Adrenal gland (tissue), 12 donors: ENCODE measurements around the gene FOSB. TPM values are rescaled to one million over a fixed set of nuclear protein-coding genes. Genes with fewer than 3 reads are reported as not detected.
A peak's percentile ranks its signal among the peaks of the same experiment; 100 is the strongest.

ENCODE experiments used
- DNase-seq, 7 donors: peaks; one replicate each; pipeline ENCODE4 v3.0.0-alpha.2; 2019 to 2020
- H3K27ac ChIP-seq, 5 donors: fragments of 200-600 bp; sonication (generic) in 4 of 5; 1 replicate in 3 of 5; 2 replicates in 2 of 5; pipeline versions ENCODE4 v1.5.1 to v1.8.0; 2016 to 2020; ENCODE audit warnings: mild to moderate bottlenecking in 1 of 5
- H3K27me3 ChIP-seq: fragments of 200-600 bp; 2 replicates; pipeline ENCODE4 v1.8.0; 2021
- H3K36me3 ChIP-seq, 2 donors: fragments of 200-600 bp; replicated peaks in 1 of 2; 1 replicate in 1 of 2; 2 replicates in 1 of 2; pipeline versions ENCODE4 v1.5.1 to v1.8.0; 2018 to 2022
- H3K4me1 ChIP-seq, 2 donors: fragments of 200-600 bp; replicated peaks in 1 of 2; 1 replicate in 1 of 2; 2 replicates in 1 of 2; pipeline versions ENCODE4 v1.5.1 to v1.8.0; 2018 to 2021
- H3K4me3 ChIP-seq, 4 donors: fragments of 200-600 bp; sonication (generic) in 3 of 4; one replicate each; pipeline ENCODE4 v1.5.1; 2016 to 2018
- H3K9me3 ChIP-seq, 3 donors: fragments of 200-600 bp; sonication (generic) in 1 of 3; replicated peaks in 1 of 3; 1 replicate in 2 of 3; 2 replicates in 1 of 3; pipeline versions ENCODE4 v1.5.1 to v1.8.0; 2016 to 2021
- CTCF ChIP-seq, 6 experiments: fragments of 450-650 bp in 4 of 6; fragments of 200-600 bp in 2 of 6; sonication (generic) in 1 of 6; IDR thresholded peaks; 1 replicate in 5 of 6; 2 replicates in 1 of 6; pipeline versions ENCODE4 v1.5.1 to v1.8.0; 2016 to 2021; ENCODE audit warnings: antibody characterized with exemption in 6 of 6, mild to moderate bottlenecking in 2 of 6, moderate library complexity in 1 of 6
- POLR2A ChIP-seq, 2 donors: fragments of 450-650 bp; IDR thresholded peaks; one replicate each; pipeline ENCODE4 v1.6.1; 2017; ENCODE audit warnings: antibody characterized with exemption in 2 of 2, mild to moderate bottlenecking in 2 of 2, moderate library complexity in 1 of 2
- WGBS, 4 donors: extraction: QIAGEN DNeasy Blood & Tissue Kit in 2 of 4; methylation state at CpG; one replicate each; pipeline versions ENCODE4 v1.1.5 to v1.1.7; 2013 to 2017; 5-methylcytosine and 5-hydroxymethylcytosine counted together
- intact Hi-C, 2 donors: fragments of 100-400 bp; cut with DNase I; formaldehyde crosslinking; loops; one replicate each; pipeline versions ENCODE4 v1.14.1 to v1.15.0; 2022 to 2023
- polyA plus RNA-seq, 3 donors: library from polyadenylated mRNA; stranded (reverse); fragments of 200-250 nt in 2 of 3; fragments of 350-450 nt in 1 of 3; fragmentation: Illumina TruSeq in 1 of 3; extraction: RNeasy Lipid Tissue Mini Kit (QIAGEN cat#74804) in 1 of 3; gene quantifications; one replicate each; pipeline ENCODE4 v1.2.3, GENCODE V29; 2013 to 2014
- total RNA-seq, 9 donors: library from RNA; depleted of rRNA in 4 of 9; stranded (reverse); fragments of >200 nt in 4 of 9; fragments of 120-200 nt in 1 of 9; fragmentation: NEBNext Ultra II Directional in 1 of 9; extraction: Animal tissue kit (Norgen Biotek cat#: 25700) in 1 of 9; gene quantifications; one replicate each; pipeline versions ENCODE4 v1.1.0 to v1.2.4, GENCODE V29; 2013 to 2023
- donor health status: healthy with polysubstance abuse.
- donor health status: Bipolar disorder and iron deficiency.
- donor health status: DM: yes; HTN: yes; CAD: no.
- donor health status: DM: no; HTN: no; CAD: no.
- donor health status: DM: no; HTN: no; CAD: no.
- donor health status: DM: yes; HTN: yes; CAD: no.

FOSB gene
- total and polyA plus RNA-seq, 12 donors, result 0.95 to 21.7 (median 3.6) TPM

DNA sequence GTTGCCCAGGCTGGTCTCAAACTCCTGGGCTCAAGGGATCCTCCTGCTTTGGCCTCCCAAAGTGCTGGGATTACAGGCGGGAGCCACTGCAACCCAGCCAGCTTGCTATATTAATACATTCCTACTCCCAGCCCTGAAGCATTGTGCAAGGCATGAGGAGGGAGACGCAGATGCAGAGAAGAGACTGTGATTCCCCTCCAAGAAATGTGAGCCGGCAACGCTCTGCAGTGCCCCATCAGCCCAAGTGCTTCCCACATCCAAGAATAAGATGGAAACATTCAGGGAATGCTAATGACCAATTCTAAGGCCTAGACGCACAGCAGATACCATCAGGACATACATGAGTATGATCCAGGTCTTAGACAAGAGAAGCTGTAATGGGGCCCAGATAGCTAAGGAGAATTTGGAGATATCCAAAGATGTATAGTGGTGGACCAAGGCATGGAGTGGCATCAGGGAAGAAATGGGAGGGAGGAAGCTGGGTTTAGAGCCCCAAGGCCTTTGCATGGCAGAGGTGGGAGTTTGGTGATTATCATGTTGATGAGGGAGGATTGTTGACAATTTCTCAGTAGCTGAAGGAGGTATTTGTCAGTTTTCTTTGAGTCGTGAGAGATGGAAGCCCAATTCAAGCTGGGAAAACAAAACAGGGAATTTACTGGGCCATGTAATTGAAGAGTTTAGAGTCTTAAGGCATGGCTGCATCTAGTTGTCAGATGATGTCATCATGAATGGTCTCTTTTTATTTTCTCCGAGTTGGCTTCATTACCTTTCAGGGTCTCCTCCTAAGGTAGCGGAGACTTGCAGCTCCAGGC lies 33.3 kb downstream of the FOSB start:
- Histone ChIP-seq H3K36me3 (no peaks in the 10 kb centered on the region), H3K4me1 (peaks cover 25 to 32% of the 10 kb centered on the region in 2 donors), H3K9me3 (no peaks in the 10 kb centered on the region), H3K27ac (no peak overlapping the region), H3K4me3 (no peak overlapping the region), H3K27me3 (no peaks in the 10 kb centered on the region)
- DNase-seq, result no peak
- intact Hi-C loops, result no loop called here
- 83 to 87% (median 85%) methylated on average over 8 of the region's 8 CpGs for WGBS, 4 donors
- TF ChIP-seq CTCF (IDR thresholded peaks at IDR 0.05) (no peak), POLR2A (IDR thresholded peaks at IDR 0.05) (no peak)

- Histone ChIP-seq H3K4me1 (peaks cover 25 to 28% of the 10 kb centered on the region in 2 donors), H3K9me3 (no peaks in the 10 kb centered on the region), H3K36me3 (no peaks in the 10 kb centered on the region), H3K4me3 (no peak overlapping the region), H3K27me3 (no peaks in the 10 kb centered on the region), H3K27ac (peak overlapping the region in 1 of 5 donors; percentile 33)
- no peak for DNase-seq
- WGBS, 4 donors, result 63 to 68% (median 65%) methylated on average over 2 of the region's 2 CpGs
- intact Hi-C loops, result no loop called here
- TF ChIP-seq CTCF (IDR thresholded peaks at IDR 0.05), result no peak
These were observed 33.9 kb downstream of the FOSB start for GRCh38 chr19:45501730-45502014.

GRCh38 chr19:45502111-45502510 lies 34.3 kb downstream of the FOSB start:
- Histone ChIP-seq H3K4me3 (no peak overlapping the region), H3K4me1 (peaks cover 25 to 28% of the 10 kb centered on the region in 2 donors), H3K36me3 (no peaks in the 10 kb centered on the region), H3K27ac (peak overlapping the region in 2 of 5 donors; percentile 27 to 33), H3K9me3 (no peaks in the 10 kb centered on the region), H3K27me3 (no peaks in the 10 kb centered on the region)
- no peak for DNase-seq
- WGBS, 4 donors, result 49 to 72% (median 62%) methylated on average over 5 of the region's 5 CpGs
- TF ChIP-seq POLR2A (IDR thresholded peaks at IDR 0.05) (no peak), CTCF (IDR thresholded peaks at IDR 0.05) (no peak)
- intact Hi-C loops, result no loop called here

- H3K4me1 ChIP-seq, result peaks cover 13 to 19% of the 10 kb centered on the region in 2 donors
- no peaks in the 10 kb centered on the region for H3K27me3 ChIP-seq
- no peak for TF ChIP-seq POLR2A (IDR thresholded peaks at IDR 0.05)
- no peak for TF ChIP-seq CTCF (IDR thresholded peaks at IDR 0.05)
- no peaks in the 10 kb centered on the region for H3K9me3 ChIP-seq
- no peak for DNase-seq
- H3K36me3 ChIP-seq, result no peaks in the 10 kb centered on the region
- intact Hi-C loops, result no loop called here
- H3K27ac ChIP-seq, result no peak overlapping the region
- 79 to 82% (median 81%) methylated on average over 9 of the region's 9 CpGs for whole genome bisulfite sequencing, 4 donors
- H3K4me3 ChIP-seq, result no peak overlapping the region
These were observed 36.1 kb downstream of the FOSB start for GRCh38 chr19:45503909-45504308.
